Body of pancreas (tissue), 4 donors: ENCODE measurements around the gene FNDC3B.

Source experiments
- POLR2A ChIP-seq, 3 donors: fragments of 450-650 bp; IDR thresholded peaks; one replicate each; pipeline ENCODE4 v1.6.1; 2016; ENCODE audit warnings: antibody characterized with exemption in 3 of 3, mild to moderate bottlenecking in 2 of 3
- TF ChIP-seq, protein P1 (sequence below), 7 experiments: fragments of 450-650 bp in 4 of 7; fragments of 200-600 bp in 3 of 7; sonication (generic) in 3 of 7; IDR thresholded peaks; one replicate each; pipeline ENCODE4 v1.5.1; 2016 to 2019; ENCODE audit warnings: antibody characterized with exemption in 7 of 7

DNA sequence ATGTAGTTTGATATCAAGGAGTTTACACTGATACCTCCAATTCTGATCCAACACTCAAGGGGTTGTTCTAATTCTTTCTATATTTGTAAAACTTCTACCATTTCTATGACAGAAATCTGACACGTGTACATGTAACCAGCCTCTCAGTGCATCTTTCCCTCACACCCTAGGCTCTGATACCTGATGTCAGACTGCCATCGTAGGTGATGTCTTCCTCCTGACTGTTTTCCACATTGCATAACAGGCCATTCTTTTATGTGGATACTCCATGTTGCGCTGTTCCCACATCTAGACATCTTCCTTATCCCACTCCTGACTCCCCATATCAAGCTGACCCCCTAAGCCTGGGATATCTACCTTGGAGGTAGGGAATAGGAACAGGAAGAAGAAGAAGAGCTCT lies 159.1 kb downstream of the FNDC3B start:
- TF ChIP-seq, protein P1, sequence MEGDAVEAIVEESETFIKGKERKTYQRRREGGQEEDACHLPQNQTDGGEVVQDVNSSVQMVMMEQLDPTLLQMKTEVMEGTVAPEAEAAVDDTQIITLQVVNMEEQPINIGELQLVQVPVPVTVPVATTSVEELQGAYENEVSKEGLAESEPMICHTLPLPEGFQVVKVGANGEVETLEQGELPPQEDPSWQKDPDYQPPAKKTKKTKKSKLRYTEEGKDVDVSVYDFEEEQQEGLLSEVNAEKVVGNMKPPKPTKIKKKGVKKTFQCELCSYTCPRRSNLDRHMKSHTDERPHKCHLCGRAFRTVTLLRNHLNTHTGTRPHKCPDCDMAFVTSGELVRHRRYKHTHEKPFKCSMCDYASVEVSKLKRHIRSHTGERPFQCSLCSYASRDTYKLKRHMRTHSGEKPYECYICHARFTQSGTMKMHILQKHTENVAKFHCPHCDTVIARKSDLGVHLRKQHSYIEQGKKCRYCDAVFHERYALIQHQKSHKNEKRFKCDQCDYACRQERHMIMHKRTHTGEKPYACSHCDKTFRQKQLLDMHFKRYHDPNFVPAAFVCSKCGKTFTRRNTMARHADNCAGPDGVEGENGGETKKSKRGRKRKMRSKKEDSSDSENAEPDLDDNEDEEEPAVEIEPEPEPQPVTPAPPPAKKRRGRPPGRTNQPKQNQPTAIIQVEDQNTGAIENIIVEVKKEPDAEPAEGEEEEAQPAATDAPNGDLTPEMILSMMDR (IDR thresholded peaks at IDR 0.05), result no peak
- TF ChIP-seq POLR2A (IDR thresholded peaks at IDR 0.05), result no peak
